GM19035 (cell line): ENCODE results near the gene FGF12.

Source experiments
- ATAC-seq: cut with Tn5 transposase; IDR thresholded peaks from one replicate; pipeline ENCODE4 v1.9.1; 2021; ENCODE audit not compliant: unreplicated experiment

The FGF12 gene

DNA sequence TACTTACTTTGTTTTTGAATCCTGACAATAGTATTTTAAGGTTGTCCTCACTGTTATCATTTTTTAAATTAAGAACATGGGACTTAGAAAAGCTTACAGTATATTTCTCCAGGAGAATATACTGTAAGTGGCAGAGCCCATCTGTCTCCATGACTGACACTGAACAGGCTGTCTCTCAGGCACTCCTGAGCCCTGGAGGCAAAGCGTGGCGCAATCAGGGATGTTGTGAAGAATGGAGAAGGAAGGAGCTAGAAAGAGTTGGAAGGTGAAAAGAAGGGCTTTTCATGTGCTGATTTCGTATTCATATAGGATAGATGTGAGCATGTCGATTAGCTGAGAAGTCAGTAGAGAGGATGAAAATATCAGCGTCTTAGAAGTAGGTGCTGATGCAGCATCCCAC, 41.5 kb downstream of the FGF12 start:
- no peak for ATAC-seq

DNA sequence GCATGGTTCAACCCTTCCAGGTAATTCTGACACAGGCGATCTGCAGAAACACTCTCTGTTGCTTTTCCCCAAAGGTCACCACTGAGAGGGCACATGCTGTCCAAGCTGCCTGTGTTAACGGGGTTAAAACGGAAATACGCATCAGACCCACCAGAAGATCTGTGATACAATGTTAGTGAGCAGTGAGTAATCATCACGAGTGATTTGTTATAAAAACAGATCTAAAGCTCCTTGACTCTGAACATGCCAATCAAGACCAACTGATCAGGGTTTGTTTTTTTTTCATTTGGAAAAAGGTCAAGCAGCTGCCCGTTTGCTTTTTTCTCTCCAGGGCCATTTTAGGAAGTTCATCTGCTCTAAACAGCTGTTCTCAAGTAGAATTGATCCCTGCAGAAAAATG, 43.2 kb downstream of the FGF12 start:
- ATAC-seq, result no peak

DNA sequence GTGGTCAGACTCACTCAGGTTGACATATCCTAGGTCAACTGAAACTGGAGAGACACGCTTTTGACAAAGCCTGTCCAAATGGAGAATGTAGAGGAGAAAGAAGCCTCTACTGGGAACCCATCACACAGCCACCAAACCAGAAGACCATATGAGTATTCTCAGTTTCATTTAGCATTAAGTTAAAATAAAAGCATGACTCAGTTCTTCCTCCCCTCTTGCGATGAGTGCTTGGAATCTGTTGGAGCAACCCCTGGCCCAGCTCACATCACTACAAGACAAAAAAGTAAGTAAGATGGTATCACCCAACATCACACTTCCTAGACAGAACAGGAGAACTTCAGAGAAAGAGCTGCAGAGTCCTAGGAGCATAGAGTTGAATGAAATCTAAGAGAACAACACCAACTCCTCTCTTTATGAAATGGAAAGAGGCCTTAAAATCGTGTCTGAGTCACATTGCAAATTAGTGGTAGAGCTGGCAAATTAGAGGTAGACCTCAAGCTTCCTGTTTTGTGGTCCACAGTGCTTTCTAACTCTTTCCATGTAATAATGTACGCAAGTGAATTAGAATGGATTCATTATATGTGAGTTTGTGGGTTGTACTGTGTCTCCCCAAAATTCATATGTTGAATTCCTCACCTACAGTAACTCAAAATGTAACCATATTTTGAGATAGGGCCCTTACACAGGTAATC, 51.2 kb downstream of the FGF12 start:
- peak; percentile 66 for ATAC-seq

DNA sequence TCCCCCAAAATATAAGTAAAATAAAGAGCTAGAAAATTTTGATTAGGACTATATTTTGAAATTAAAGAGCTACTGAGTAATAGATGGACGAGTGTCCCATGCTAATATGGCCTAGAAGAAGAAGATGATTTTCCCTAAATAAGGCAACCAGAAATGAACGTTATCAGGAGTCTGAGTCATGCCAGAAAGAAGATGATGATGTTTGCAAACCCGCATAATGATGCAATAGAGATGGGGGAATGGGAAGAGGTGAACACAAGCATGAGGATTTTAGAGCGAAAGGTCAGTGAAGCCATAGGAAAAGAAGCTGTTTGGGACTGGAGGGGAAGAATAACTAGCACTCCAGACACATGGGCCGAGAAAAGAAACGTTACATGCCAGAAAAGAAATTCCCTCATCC, 71.7 kb downstream of the FGF12 start:
- no peak for ATAC-seq

DNA sequence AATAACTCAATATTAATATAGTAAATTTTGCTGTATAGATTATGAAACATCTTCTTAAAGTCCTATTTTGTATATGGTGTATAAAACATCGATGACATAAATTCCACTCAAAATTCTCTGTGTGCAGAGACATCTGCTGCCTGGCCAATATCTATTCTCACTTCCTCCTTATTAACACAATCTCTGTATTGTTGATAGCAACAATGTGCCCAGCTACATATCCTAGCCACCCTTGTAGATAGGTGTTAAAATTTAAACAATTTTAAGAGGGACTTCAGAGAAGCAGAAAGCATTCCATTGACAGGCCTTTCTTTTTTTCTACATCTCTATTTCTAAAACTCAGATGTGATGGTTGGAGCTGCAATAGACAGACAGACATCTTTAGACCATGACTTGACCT, 72.3 kb downstream of the FGF12 start:
- no peak for ATAC-seq

DNA sequence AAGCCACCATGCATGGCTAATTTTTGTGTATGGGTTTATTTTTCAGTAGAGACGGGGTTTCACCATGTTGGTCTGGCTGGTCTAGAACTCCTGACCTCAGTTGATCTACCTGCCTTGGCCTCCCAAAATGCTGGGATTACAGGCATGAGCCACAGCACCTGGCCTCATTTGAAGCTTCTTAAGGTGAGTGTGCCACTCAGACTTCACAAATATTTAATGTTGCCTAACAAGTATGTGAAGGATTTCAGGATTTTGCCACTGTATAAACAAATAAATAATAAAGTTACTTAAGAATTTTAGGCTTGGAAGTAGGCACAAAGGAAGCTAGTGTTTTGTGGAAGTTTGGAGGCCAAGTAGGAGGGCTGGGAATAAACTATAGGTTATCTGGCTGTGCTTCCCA, 73.5 kb downstream of the FGF12 start:
- no peak for ATAC-seq

DNA sequence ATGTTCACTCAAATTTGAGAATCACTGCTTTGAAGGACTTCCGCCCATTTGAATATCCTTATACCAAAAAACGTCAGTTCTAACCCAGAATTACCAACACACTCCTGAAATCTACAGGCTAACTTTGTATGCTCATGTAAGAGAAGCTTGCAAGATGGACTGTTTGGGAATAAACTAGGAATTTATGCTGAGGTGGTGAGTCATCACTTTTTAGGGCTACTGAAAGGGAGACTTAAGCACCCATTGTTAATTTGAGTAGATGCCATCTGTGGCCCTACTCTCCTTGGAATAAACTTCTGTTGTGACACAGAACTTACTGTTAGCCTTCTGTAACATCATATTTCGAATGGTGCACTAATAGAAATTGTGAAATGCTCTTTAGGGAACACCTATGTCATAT, 74.6 kb downstream of the FGF12 start:
- no peak for ATAC-seq

DNA sequence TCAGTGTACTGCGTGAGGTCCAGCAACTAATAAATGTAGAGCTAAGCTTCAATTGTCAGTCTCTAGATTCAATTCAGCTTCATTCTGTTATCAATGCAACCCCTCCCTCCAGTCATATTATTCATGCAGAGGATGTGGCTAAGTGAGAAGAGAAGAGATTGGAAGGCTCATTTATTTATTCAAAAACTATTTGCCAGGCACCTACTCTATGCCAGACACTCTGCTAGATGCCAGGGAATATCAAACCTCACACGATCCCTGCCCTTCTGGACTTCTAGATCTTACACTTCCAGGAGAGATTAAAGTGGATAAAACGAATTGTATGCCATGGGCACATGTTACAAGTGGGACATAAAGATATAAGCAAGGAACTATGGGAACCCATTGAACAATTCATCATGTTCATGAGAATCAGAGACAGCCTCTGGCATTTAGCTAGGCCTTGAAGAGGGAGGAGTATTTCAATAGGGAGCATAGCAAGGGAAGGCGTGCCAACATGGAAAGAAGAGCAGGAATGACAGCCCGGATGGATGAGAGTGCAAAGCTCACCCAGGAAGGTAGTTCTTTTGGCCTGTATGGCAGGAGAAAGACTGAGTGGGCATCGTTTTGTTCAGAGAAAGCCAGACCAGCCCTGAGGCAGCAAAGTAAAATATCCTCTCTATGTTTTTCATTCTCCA, 75.4 kb downstream of the FGF12 start:
- ATAC-seq, result no peak

DNA sequence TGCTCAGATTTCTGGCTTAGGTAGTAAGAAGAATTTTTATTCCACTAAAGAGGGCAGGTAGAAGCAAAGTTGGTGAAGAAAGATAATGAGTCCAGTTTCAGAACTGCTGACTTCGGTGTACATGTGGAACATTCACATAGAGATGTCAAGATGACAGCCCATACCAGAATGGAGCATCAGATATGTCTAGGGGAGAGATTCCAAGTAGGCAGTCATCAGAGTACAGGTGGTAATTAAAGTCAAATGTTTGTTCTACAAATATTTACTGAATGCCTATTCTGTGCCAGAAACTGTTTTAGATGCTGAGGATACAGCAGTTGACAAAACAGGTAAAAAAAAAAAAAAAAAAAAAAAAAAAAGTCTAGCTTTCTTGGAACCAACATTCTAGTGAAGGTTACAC, 81.9 kb downstream of the FGF12 start:
- no peak for ATAC-seq

DNA sequence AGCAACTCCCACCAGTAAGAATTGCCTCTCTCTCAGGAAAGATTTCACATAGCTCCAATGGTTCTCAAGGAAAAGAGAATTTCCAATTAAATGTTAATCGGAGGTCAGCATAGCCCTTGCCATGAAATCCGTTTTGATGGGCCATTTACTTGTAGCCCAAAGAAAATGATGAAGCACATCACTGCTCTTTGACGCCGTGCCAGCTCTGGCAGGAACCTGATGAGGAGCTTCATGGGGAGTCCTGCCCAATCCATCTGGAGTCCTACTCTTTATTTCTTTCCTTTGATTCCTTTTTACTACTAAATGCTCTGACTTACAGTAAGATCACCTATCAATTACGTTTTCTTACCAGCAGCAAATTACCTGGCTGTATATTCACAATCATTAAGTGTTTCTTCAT, 84.7 kb downstream of the FGF12 start:
- no peak for ATAC-seq

DNA sequence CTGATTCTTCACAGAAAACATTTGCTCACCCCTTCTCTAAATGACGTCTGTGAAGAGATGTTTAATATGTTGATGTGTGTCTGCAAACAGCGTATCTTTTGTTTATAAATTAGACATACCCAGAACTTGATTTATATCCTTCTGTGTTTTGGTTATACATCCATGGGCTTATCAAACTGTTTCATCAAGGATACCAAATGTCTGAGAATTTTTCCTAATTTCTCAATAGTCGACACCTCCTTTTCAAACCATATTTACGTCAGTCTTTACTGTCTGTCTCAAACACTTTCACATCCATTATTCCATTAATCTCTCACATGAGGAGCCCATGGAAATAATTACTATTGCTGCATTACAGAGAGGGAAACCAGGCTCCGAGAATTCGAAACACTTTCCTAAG, 85.4 kb downstream of the FGF12 start:
- no peak for ATAC-seq

DNA sequence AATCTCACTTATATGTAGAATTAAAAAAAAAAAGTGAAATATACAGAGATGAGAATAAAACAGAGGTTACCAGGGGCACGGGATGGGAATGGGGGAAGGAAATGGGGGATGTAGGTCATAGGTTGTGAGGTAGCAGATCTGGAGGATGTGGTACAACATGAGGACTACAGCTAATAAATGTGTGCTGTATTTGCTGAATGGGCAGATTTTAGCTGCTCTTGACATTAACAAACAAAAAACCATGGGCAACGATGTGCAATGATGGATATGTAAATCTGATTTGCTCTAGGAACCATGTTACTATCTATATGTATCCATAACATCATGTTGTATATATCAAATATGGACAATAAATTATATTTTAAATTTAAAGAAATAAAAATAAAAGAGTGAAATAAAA, 87.4 kb downstream of the FGF12 start:
- ATAC-seq, result no peak

DNA sequence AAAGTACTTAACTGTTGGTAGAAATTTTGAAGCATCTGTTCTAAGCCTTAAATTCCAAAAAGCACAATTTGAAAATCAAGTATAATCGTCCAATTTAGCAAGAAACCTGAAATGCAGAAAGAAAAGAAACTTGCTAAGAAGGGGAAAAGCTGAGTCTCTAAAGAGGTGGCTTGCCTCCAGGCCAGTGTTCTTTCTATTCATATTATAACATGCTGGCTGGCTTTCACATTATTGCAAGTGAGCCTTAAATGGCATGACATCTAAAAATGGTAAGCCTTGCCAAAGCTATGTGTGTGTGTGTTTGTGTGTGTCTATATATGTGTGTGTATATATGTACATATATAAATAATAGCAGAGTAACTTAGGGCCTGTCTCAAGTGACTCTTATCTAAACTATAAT, 89.5 kb downstream of the FGF12 start:
- no peak for ATAC-seq

DNA sequence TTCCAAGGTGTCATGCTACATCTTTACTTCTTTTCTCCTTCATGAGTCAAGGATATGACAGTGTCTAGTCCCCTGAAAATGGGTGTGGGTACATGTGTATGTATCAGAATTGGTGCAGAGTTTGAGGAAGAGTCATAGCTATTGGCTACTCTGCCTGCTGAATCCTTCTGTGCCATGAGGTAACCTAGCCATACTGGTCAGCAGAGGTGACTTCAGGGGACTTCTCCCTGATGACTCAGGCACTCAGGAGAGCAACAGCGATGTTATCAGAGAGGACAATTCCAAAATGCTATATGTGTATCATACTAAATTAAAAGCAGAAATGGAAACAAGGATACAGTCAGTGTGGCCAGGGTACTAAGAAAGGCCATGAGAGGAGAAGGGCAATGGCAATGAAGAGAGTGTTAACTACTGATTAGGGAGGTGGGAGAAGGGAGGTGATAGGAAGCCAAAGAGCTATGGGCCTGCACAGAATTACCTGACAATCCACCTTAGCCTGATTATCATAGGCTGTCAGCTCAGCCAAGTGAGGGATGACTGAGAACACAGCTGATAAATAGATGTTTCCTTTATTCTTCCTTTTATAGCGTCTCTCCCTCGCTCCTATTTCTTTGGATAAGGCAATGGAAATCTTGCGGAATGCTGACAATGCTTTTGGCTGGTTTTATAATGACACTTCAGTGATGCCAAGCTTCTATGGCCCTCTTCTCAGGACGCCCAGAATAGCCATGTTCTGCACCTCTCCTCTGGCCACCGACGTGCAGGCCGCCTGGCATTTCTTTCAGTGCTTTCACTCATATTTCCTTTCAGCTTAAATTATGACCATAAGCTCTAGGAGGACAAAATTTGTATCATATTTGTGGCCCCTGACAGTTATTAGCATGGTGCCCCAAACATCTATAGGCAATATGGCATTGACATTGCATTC, 90.6 kb downstream of the FGF12 start:
- ATAC-seq, result no peak

DNA sequence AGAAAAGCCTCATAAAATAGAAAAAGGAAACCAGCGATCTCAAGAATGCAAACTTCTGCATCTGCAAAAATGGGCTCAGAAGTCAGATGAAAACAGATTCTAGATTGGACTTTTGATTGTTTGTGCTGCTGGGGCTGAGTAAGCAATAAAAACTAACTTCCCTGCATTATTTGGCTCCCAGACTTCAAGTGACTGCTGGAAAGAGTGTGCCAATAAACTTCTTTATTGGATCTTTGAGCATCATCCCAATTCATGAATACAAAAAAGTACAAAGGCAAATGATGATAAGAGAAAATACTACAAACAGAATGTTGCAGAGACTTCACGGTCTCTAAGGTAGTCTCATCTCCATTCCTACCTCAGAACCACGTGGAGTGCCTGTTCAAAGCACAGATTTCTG, 97.9 kb downstream of the FGF12 start:
- no peak for ATAC-seq

DNA sequence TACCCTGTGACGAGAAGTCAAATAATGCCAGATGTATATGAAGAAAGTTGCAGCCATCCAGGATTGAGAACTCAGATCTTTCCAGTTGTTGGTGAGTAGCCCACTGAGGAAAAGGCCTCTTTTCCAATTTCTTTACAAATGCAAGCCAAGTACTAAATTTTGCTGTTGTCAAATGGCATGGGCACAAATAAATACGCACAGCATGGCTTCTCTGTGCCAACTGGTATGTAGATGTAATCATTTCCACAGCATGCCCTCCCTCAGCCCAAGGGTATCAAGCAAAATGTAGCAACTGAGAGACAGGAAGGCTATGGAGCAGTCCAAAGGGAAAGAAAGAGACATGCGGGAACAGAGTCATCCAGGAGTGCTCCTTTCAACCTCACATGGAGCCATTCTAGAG, 105.4 kb downstream of the FGF12 start:
- no peak for ATAC-seq

DNA sequence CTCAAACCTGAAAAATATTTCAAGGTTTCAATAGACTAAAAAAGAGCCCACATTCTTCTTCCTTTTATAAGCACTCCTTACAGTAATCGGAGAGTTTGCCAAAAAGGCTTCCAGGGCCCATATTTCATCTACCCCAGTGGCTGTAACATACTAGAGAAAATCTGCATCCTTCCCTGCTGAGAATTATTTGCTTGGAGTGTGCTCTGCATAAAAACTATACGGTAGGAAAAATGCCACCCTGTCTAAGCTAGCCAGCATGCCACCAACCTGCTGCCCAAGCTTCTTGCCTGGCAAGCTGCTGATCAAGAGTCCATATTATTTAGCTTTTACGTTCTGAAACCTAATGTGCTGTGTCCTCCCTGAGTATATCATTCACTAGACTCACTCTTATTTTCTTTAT, 107.1 kb downstream of the FGF12 start:
- ATAC-seq, result no peak

DNA sequence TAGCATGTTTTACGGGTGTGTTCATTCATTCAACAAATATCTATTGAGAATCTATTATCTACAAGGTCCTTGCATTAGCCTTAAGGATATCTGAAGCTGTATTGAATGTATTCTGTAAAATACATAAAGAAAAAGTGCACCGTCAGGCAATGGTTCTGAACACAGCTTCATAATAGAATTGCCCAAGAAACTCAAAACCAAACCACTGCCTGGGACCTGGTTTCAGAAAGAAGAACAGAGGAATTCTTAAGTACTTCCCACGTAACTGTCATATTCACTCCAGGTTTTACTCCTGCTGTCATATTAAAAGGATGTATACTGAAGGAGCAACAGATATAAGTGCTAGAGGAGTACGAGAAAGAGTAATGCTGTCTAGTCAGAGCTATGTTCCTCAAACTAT, 115.9 kb downstream of the FGF12 start:
- no peak for ATAC-seq

DNA sequence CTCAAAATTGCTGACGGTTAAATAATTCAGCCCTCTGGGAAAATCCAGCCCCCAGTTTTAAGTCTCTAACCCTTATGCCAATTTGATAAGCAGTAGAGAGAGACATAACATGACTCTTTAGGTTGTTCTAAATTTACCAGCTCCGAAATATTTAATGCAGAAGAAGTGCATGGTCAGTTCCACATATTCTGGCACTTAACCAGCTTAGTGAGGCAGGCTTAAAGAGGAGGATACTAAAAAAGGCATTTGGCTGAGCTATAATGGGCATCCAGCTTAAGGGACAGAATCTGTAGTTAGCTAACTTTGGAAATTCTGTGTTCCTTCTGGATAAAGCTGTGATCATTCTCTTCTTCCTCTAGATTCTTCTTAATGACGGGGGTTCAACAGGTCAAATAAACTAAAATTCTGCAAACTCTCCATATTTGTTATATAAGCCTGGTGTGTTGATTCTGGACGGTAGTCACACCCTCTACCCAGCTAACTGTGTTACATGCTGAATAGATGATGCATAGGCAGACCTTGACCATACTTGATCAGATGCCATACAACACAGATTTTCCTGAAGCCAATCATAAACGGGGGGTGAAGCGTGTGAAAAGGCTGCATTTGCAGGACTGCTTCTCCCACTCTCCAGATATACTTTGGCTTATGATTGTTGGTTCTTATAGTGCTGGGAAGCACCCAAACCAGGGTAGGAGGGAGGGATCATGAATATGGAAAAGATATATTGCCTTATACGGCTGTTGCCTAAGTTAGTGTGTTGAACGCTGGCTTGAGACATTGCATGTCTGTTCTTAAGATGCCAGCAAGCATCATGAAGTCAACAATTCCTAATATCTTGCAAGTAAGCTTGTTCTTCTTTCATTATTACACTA, 118.4 kb downstream of the FGF12 start:
- no peak for ATAC-seq

DNA sequence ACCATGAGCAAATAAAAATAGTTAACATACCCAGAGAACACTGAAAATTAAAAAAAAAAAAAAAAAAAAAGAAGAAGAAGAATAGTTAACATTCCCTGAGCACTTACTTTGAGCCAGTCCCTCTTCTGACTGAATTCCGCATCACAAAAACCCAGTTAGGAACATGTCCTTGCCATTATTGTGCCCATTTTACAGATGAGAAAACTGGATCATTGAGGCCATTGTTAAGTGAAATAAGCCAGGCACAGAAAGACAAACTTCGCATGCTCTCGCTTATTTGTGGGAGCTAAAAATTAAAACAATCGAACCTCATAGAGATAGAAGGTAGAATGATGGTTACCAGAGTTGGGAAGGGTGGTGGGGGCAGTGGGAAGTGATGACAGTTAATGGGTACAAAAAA, 119.5 kb downstream of the FGF12 start:
- no peak for ATAC-seq

DNA sequence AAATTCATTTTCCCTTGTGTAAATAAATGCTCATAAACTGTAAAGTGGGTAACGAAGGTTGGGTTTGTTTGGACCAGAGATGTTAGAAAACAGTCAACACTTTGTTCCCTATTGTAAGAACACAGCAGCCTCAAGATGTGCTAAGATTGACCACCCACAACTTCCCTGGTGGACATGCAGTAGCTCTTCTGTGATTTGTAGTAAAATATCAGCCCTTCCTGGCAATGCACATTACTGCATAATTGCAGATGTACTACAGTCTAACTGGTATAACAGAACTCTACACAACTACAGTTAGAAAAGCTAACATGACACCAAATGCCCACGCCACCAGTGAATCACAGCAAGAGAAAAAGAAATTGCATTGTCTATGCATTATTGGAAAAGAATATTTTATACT, 129.4 kb downstream of the FGF12 start:
- ATAC-seq, result no peak
